Upper lobe of left lung (tissue), 4 donors: ENCODE data around the gene OR4D2.

Experiments used
- CTCF ChIP-seq, 6 experiments: fragments of 450-650 bp in 4 of 6; fragments of 200-600 bp in 2 of 6; sonication (generic) in 2 of 6; IDR thresholded peaks; one replicate each; pipeline ENCODE4 v1.5.1; 2016 to 2019; ENCODE audit warnings: antibody characterized with exemption in 6 of 6
- POLR2A ChIP-seq, 4 donors: fragments of 450-650 bp; IDR thresholded peaks; one replicate each; pipeline ENCODE4 v1.5.1; 2016 to 2017; ENCODE audit warnings: antibody characterized with exemption in 4 of 4, mild to moderate bottlenecking in 2 of 4

- no peak for TF ChIP-seq CTCF (IDR thresholded peaks at IDR 0.05)
- no peak for TF ChIP-seq POLR2A (IDR thresholded peaks at IDR 0.05)
These were observed 18.2 kb upstream of the OR4D2 start for GRCh38 chr17:58148609-58149008.
